ENCODE data around the gene TMEM181.

GRCh38 chr6:158565122-158565429, 5.2 kb downstream of the TMEM181 start:
- TF ChIP-seq, protein P1, sequence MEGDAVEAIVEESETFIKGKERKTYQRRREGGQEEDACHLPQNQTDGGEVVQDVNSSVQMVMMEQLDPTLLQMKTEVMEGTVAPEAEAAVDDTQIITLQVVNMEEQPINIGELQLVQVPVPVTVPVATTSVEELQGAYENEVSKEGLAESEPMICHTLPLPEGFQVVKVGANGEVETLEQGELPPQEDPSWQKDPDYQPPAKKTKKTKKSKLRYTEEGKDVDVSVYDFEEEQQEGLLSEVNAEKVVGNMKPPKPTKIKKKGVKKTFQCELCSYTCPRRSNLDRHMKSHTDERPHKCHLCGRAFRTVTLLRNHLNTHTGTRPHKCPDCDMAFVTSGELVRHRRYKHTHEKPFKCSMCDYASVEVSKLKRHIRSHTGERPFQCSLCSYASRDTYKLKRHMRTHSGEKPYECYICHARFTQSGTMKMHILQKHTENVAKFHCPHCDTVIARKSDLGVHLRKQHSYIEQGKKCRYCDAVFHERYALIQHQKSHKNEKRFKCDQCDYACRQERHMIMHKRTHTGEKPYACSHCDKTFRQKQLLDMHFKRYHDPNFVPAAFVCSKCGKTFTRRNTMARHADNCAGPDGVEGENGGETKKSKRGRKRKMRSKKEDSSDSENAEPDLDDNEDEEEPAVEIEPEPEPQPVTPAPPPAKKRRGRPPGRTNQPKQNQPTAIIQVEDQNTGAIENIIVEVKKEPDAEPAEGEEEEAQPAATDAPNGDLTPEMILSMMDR (IDR thresholded peaks at IDR 0.05) = no peak
- no peak for TF ChIP-seq POLR2A (IDR thresholded peaks at IDR 0.05)

All from esophagus squamous epithelium (tissue), 4 donors.